CD14-positive monocyte (primary cell): ENCODE measurements around the gene ITPRIPL2. TPM values are rescaled to one million over a fixed set of nuclear protein-coding genes. Genes with fewer than 3 reads are reported as not detected.

Source experiments
- DNase-seq, 3 donors: peaks; one replicate each; pipeline ENCODE4 v3.0.0-alpha.2; 2011 to 2022
- H2AFZ ChIP-seq: 2 replicates; pipeline ENCODE4 v1.6.0; 2012; ENCODE audit warnings: mild to moderate bottlenecking, low read depth, low read length, inconsistent platforms; ENCODE audit not compliant: insufficient read depth, poor library complexity, severe bottlenecking
- H3K27ac ChIP-seq, 2 donors: 1 replicate in 1 of 2; 2 replicates in 1 of 2; pipeline ENCODE4 v1.5.1; 2012 to 2013; ENCODE audit warnings: low read length in 2 of 2, control low read depth in 1 of 2, inconsistent platforms in 1 of 2, low read depth in 1 of 2, mild to moderate bottlenecking in 1 of 2
- H3K27me3 ChIP-seq, 2 donors: one replicate each; pipeline versions ENCODE4 v1.6.0 to v1.6.1; 2011 to 2013; ENCODE audit warnings: low read length in 2 of 2; ENCODE audit not compliant: control insufficient read depth in 2 of 2, insufficient read depth in 2 of 2
- H3K36me3 ChIP-seq, 2 donors: replicated peaks in 1 of 2; 1 replicate in 1 of 2; 2 replicates in 1 of 2; pipeline versions ENCODE4 v1.5.1 to v1.6.1; 2012 to 2013; ENCODE audit warnings: low read length in 2 of 2, control low read depth in 1 of 2, inconsistent platforms in 1 of 2, mild to moderate bottlenecking in 1 of 2; ENCODE audit not compliant: insufficient read depth in 2 of 2, control insufficient read depth in 1 of 2
- H3K4me1 ChIP-seq, 2 donors: 1 replicate in 1 of 2; 2 replicates in 1 of 2; pipeline versions ENCODE4 v1.5.1 to v1.6.1; 2012 to 2013; ENCODE audit warnings: low read length in 2 of 2, control low read depth in 1 of 2, inconsistent platforms in 1 of 2, mild to moderate bottlenecking in 1 of 2, moderate library complexity in 1 of 2; ENCODE audit not compliant: insufficient read depth in 2 of 2, control insufficient read depth in 1 of 2
- H3K4me2 ChIP-seq: replicated peaks from 2 replicates; pipeline ENCODE3; 2012; ENCODE audit warnings: low read length, moderate library complexity, mild to moderate bottlenecking; ENCODE audit not compliant: poor library complexity, severe bottlenecking; ENCODE audit errors: extremely low read depth
- H3K4me3 ChIP-seq, 3 experiments: fragments of 200-600 bp in 1 of 3; sonication (generic) in 1 of 3; replicated peaks in 1 of 3; 1 replicate in 2 of 3; 2 replicates in 1 of 3; pipeline ENCODE4 v1.5.1; 2011 to 2013; ENCODE audit warnings: low read length in 3 of 3, mild to moderate bottlenecking in 3 of 3, control low read depth in 2 of 3, low read depth in 2 of 3, inconsistent platforms in 1 of 3, moderate library complexity in 1 of 3
- H3K79me2 ChIP-seq: 2 replicates; pipeline ENCODE4 v1.6.0; 2012; ENCODE audit warnings: mild to moderate bottlenecking, control low read depth, inconsistent platforms, low read length, moderate library complexity; ENCODE audit not compliant: insufficient read depth
- H3K9ac ChIP-seq: 2 replicates; pipeline ENCODE4 v1.6.0; 2017; ENCODE audit warnings: low read length, mild to moderate bottlenecking; ENCODE audit not compliant: insufficient read depth, poor library complexity, severe bottlenecking
- H3K9me3 ChIP-seq, 2 donors: replicated peaks in 1 of 2; 1 replicate in 1 of 2; 2 replicates in 1 of 2; pipeline versions ENCODE4 v1.5.1 to v1.6.1; 2012 to 2013; ENCODE audit warnings: low read length in 2 of 2, control low read depth in 1 of 2; ENCODE audit not compliant: control insufficient read depth in 1 of 2, insufficient read depth in 1 of 2
- H4K20me1 ChIP-seq: 2 replicates; pipeline ENCODE4 v1.6.0; 2012; ENCODE audit warnings: mild to moderate bottlenecking, low read length, control low read depth, moderate library complexity; ENCODE audit not compliant: insufficient read depth
- H3K27ac Mint-ChIP-seq, 7 donors: one replicate each; pipeline ENCODE4 v1.8.0; 2020; ENCODE audit warnings: mild to moderate bottlenecking in 7 of 7, mixed read lengths in 7 of 7, moderate library complexity in 6 of 7, inconsistent platforms in 2 of 7
- H3K27me3 Mint-ChIP-seq, 3 donors: one replicate each; pipeline ENCODE4 v1.8.0; 2021 to 2022; ENCODE audit warnings: low read depth in 3 of 3, mild to moderate bottlenecking in 3 of 3, mixed read lengths in 3 of 3, moderate library complexity in 3 of 3, inconsistent platforms in 1 of 3
- H3K36me3 Mint-ChIP-seq, 2 donors: one replicate each; pipeline ENCODE4 v1.8.0; 2020; ENCODE audit warnings: mixed read lengths in 2 of 2, inconsistent platforms in 1 of 2, mild to moderate bottlenecking in 1 of 2
- H3K4me1 Mint-ChIP-seq: one replicate; pipeline ENCODE4 v1.8.0; 2020; ENCODE audit warnings: mild to moderate bottlenecking, mixed read lengths
- H3K4me3 Mint-ChIP-seq, 2 donors: one replicate each; pipeline ENCODE4 v1.8.0; 2020; ENCODE audit warnings: mild to moderate bottlenecking in 2 of 2, mixed read lengths in 2 of 2, moderate library complexity in 1 of 2
- H3K9me3 Mint-ChIP-seq, 7 donors: one replicate each; pipeline ENCODE4 v1.8.0; 2020 to 2022; ENCODE audit warnings: mixed read lengths in 7 of 7, mild to moderate bottlenecking in 6 of 7, moderate library complexity in 6 of 7, inconsistent platforms in 2 of 7
- WGBS: methylation state at CpG from one replicate; pipeline ENCODE4 v1.1.5; 2013; ENCODE audit warnings: missing lambda C conversion rate; ENCODE audit not compliant: insufficient coverage; 5-methylcytosine and 5-hydroxymethylcytosine counted together
- intact Hi-C, 2 donors: fragments of 100-400 bp; cut with micrococcal nuclease; formaldehyde crosslinking; loops; one replicate each; pipeline versions ENCODE4 v1.15.0 to v1.15.1; 2023
- polyA plus RNA-seq, 3 donors: library from polyadenylated mRNA; depleted of rRNA in 1 of 3; unstranded in 2 of 3; stranded (reverse) in 1 of 3; fragments of 300-500 nt in 2 of 3; fragments of >200 nt in 1 of 3; fragmentation: Illumina TruSeq in 2 of 3; gene quantifications; 1 replicate in 2 of 3; 2 replicates in 1 of 3; pipeline ENCODE4 v1.2.3, GENCODE V29; 2012 to 2021
- TF ChIP-seq, protein P1 (sequence below): fragments of 200-600 bp; IDR thresholded peaks from one replicate; pipeline ENCODE4 v1.8.0; 2022; ENCODE audit warnings: antibody characterized with exemption, mild to moderate bottlenecking

The ITPRIPL2 gene
- polyA plus RNA-seq, 3 donors = 7.9 to 9.0 (median 8.2) TPM

DNA sequence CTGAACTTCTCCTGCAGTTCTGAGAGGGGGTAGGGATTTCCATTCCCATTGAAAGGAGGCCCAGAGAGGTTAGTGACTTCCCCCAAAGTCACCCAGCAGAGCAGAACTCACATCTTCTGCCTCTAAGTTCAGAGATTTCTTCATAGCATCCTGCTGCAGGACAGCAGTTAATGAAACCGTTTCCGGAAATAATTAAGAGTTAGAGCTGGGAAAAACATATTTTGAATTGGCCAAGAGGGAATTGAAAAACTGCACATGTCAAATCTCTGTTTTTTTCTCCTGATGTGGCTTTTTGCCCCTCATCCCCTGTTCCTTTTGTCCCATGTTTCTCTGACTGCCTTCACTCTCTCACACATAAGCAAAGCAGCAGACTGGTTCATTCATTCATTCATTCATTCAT is 26.6 kb downstream of the ITPRIPL2 start:
- Histone ChIP-seq H3K4me2 (no peak overlapping the region), H3K9me3 (no peaks in the 10 kb centered on the region), H3K27ac (no peak overlapping the region), H3K27me3 (no peaks in the 10 kb centered on the region), H3K4me1 (peaks cover 31 to 35% of the 10 kb centered on the region in 2 donors), H3K4me3 (no peak overlapping the region), H3K36me3 (no peaks in the 10 kb centered on the region), H3K9ac (no peak overlapping the region), H3K79me2 (no peaks in the 10 kb centered on the region), H4K20me1 (no peaks in the 10 kb centered on the region), H2AFZ (no peak overlapping the region)
- Mint-ChIP-seq H3K4me1 (peaks cover 32% of the 10 kb centered on the region), H3K36me3 (no peaks in the 10 kb centered on the region), H3K27ac (no peak overlapping the region), H3K27me3 (peaks cover 5 to 8% (median 7%) of the 10 kb centered on the region in 3 donors), H3K4me3 (no peak overlapping the region), H3K9me3 (peaks cover 0 to 2% (median 0%) of the 10 kb centered on the region in 7 donors)
- TF ChIP-seq, protein P1, sequence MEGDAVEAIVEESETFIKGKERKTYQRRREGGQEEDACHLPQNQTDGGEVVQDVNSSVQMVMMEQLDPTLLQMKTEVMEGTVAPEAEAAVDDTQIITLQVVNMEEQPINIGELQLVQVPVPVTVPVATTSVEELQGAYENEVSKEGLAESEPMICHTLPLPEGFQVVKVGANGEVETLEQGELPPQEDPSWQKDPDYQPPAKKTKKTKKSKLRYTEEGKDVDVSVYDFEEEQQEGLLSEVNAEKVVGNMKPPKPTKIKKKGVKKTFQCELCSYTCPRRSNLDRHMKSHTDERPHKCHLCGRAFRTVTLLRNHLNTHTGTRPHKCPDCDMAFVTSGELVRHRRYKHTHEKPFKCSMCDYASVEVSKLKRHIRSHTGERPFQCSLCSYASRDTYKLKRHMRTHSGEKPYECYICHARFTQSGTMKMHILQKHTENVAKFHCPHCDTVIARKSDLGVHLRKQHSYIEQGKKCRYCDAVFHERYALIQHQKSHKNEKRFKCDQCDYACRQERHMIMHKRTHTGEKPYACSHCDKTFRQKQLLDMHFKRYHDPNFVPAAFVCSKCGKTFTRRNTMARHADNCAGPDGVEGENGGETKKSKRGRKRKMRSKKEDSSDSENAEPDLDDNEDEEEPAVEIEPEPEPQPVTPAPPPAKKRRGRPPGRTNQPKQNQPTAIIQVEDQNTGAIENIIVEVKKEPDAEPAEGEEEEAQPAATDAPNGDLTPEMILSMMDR = no peak
- DNase-seq = no peak
- intact Hi-C loops = no loop called here
- no CpG with 5 or more reads among the region's 2 CpGs for WGBS

DNA sequence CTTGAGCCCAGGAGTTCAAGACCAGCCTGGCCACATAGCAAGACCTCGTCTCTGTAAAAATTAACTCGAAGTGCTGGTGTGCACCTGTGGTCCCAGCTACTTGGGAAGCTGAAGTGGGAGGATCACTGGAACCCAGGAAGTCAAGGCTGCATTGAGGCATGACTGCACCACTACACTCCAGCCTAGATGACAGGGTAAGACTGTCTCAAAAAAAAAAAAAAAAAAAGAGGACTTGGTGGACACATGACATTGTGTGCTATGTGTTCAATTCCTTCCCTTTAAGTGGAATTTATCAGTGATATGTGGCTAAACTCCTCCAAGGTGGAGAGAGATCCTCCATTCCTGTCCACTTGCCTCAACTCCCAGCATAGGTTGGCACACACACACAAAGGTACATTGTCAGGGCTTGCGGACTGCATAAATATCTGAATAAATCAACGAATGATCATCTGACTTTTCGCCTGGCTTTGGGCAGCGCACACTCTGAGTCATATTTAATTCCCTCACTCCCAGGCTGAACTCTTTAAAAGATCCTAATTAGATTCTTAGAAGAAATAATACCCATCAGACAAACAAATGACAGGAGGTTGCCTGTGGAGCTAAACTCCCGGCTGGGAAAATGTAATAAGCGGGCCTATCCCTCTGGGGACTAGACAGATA is 29.3 kb downstream of the ITPRIPL2 start:
- Histone ChIP-seq H4K20me1 (no peaks in the 10 kb centered on the region), H3K9me3 (peaks cover 4 to 5% of the 10 kb centered on the region in 2 donors), H3K4me2 (no peak overlapping the region), H3K27ac (no peak overlapping the region), H3K36me3 (no peaks in the 10 kb centered on the region), H2AFZ (no peak overlapping the region), H3K4me1 (peaks cover 10 to 12% of the 10 kb centered on the region in 2 donors), H3K9ac (no peak overlapping the region), H3K4me3 (no peak overlapping the region), H3K79me2 (no peaks in the 10 kb centered on the region), H3K27me3 (no peaks in the 10 kb centered on the region)
- 94% methylated on average over 4 of the region's 8 CpGs for WGBS
- Mint-ChIP-seq H3K36me3 (no peaks in the 10 kb centered on the region), H3K9me3 (peaks cover 0 to 8% (median 4%) of the 10 kb centered on the region in 7 donors), H3K27ac (no peak overlapping the region), H3K4me1 (peaks cover 8% of the 10 kb centered on the region), H3K27me3 (peaks cover 2 to 8% (median 8%) of the 10 kb centered on the region in 3 donors), H3K4me3 (no peak overlapping the region)
- intact Hi-C loops = no loop called here
- TF ChIP-seq, protein P1 = no peak
- DNase-seq = no peak
